ENCODE results near the gene KRTAP12-4.
"Not testable (repeated sequence)": the region's sequence is repeated elsewhere in the genome, so short reads cannot be mapped to it uniquely, and the experiment has no call there.

KRTAP12-4 gene

GRCh38 chr21:44628707-44629391, 25.6 kb downstream of the KRTAP12-4 start:
- no peak for FAIRE-seq

- FAIRE-seq, result not testable (repeated sequence)
These were observed 26.6 kb downstream of the KRTAP12-4 start for GRCh38 chr21:44627831-44628233.

- FAIRE-seq, result not testable (repeated sequence)
These were observed 27.2 kb downstream of the KRTAP12-4 start for GRCh38 chr21:44627181-44627822.

- no peak for FAIRE-seq
These were observed 27.8 kb downstream of the KRTAP12-4 start, which contains the start of gene KRTAP10-9 for GRCh38 chr21:44626673-44627143. TSS of gene KRTAP10-9 (plus strand) at chr21:44627093. CDS start at chr21:44627172, 79 bp downstream.

- FAIRE-seq, result no peak
These were observed 28.2 kb downstream of the KRTAP12-4 start for GRCh38 chr21:44626262-44626661.

GRCh38 chr21:44625756-44626155, 28.7 kb downstream of the KRTAP12-4 start:
- FAIRE-seq, result no peak

- FAIRE-seq, result no peak
These were observed 30.9 kb downstream of the KRTAP12-4 start for GRCh38 chr21:44623575-44623974.

GRCh38 chr21:44619886-44620285, 34.6 kb downstream of the KRTAP12-4 start:
- no peak for FAIRE-seq

- FAIRE-seq, result no peak
These were observed 35.5 kb downstream of the KRTAP12-4 start for GRCh38 chr21:44618909-44619308.

GRCh38 chr21:44618504-44618903, 36.0 kb downstream of the KRTAP12-4 start:
- FAIRE-seq, result no peak

GRCh38 chr21:44617071-44617501, 37.4 kb downstream of the KRTAP12-4 start:
- no peak for FAIRE-seq

GRCh38 chr21:44616591-44616926, 37.9 kb downstream of the KRTAP12-4 start:
- FAIRE-seq, result no peak

GRCh38 chr21:44615911-44616590, 38.4 kb downstream of the KRTAP12-4 start:
- FAIRE-seq, result no peak

GRCh38 chr21:44615466-44615865, 39.0 kb downstream of the KRTAP12-4 start:
- FAIRE-seq, result no peak

- no peak for FAIRE-seq
These were observed 39.5 kb downstream of the KRTAP12-4 start for GRCh38 chr21:44614961-44615391.

- FAIRE-seq, result no peak
These were observed 40.3 kb downstream of the KRTAP12-4 start for GRCh38 chr21:44614161-44614631.

- FAIRE-seq, result no peak
These were observed 40.9 kb downstream of the KRTAP12-4 start for GRCh38 chr21:44613386-44614155.

GRCh38 chr21:44612669-44613229, 41.7 kb downstream of the KRTAP12-4 start:
- no peak for FAIRE-seq

GRCh38 chr21:44612029-44612486, 42.4 kb downstream of the KRTAP12-4 start, which contains the start of gene KRTAP10-8:
TSS of gene KRTAP10-8 (plus strand) at chr21:44612079. CDS start at chr21:44612101, 22 bp downstream.
- no peak for FAIRE-seq

GRCh38 chr21:44611551-44611950, 42.9 kb downstream of the KRTAP12-4 start:
- FAIRE-seq, result no peak

- FAIRE-seq, result not testable (repeated sequence)
These were observed 44.2 kb downstream of the KRTAP12-4 start for GRCh38 chr21:44610157-44610843.

GRCh38 chr21:44609193-44609592, 45.3 kb downstream of the KRTAP12-4 start:
- FAIRE-seq, result no peak
